ENCODE measurements around the gene NKX1-1. TPM values are rescaled to one million over a fixed set of nuclear protein-coding genes. Genes with fewer than 3 reads are reported as not detected.

Gene NKX1-1
- total RNA-seq, 1 donor from 2014 or later: not detected

DNA sequence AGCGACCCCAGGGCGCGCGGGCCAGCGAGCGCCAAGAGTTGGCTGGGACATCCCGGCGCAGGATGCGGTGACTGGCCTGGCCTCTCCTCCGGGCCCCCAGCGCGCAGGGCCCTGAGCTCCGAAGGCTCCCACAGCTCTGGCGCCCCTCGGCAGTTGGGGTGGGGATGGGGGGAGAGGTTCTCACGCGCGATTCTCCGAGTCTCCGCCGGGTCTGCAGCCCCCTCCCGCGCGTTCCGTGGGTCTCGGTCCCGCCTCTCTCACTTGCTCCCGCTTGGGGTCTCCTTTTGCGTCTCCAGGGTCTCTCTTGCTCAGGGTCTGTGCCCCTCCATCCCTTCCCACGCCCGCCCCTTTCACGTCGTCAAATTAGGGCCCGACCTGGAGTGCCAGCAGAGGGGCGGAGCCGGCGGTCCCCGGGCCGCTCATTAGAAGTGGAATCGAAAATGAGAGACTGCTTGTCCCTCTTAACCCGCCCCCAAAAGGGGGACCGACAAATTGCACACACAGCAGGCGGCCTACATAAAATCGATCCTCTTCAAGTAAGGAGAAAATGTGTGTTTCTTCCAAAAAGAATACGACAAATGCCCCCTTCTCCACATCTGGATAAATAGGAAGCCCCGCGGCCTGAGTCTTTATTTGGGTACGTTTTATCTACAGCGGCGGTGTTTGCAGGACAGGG, 877 bp upstream of the NKX1-1 start:
- H3K36me3 Mint-ChIP-seq (ENCODE audit: unreplicated experiment): no peaks in the 10 kb centered on the region
- H3K4me3 Mint-ChIP-seq (ENCODE audit: unreplicated experiment): no peak overlapping the region
- no peak overlapping the region for H3K27ac Mint-ChIP-seq (ENCODE audit: unreplicated experiment)
- DNase-seq (ENCODE audit: extremely low spot score, unreplicated experiment): no peak
- no peaks in the 10 kb centered on the region for H3K4me1 Mint-ChIP-seq (ENCODE audit: unreplicated experiment)
- no peaks in the 10 kb centered on the region for H3K9me3 Mint-ChIP-seq (ENCODE audit: unreplicated experiment)
- H3K27me3 Mint-ChIP-seq (ENCODE audit: unreplicated experiment): peaks cover 2% of the 10 kb centered on the region
- TF ChIP-seq, protein P1, sequence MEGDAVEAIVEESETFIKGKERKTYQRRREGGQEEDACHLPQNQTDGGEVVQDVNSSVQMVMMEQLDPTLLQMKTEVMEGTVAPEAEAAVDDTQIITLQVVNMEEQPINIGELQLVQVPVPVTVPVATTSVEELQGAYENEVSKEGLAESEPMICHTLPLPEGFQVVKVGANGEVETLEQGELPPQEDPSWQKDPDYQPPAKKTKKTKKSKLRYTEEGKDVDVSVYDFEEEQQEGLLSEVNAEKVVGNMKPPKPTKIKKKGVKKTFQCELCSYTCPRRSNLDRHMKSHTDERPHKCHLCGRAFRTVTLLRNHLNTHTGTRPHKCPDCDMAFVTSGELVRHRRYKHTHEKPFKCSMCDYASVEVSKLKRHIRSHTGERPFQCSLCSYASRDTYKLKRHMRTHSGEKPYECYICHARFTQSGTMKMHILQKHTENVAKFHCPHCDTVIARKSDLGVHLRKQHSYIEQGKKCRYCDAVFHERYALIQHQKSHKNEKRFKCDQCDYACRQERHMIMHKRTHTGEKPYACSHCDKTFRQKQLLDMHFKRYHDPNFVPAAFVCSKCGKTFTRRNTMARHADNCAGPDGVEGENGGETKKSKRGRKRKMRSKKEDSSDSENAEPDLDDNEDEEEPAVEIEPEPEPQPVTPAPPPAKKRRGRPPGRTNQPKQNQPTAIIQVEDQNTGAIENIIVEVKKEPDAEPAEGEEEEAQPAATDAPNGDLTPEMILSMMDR (IDR thresholded peaks at IDR 0.05): no peak

DNA sequence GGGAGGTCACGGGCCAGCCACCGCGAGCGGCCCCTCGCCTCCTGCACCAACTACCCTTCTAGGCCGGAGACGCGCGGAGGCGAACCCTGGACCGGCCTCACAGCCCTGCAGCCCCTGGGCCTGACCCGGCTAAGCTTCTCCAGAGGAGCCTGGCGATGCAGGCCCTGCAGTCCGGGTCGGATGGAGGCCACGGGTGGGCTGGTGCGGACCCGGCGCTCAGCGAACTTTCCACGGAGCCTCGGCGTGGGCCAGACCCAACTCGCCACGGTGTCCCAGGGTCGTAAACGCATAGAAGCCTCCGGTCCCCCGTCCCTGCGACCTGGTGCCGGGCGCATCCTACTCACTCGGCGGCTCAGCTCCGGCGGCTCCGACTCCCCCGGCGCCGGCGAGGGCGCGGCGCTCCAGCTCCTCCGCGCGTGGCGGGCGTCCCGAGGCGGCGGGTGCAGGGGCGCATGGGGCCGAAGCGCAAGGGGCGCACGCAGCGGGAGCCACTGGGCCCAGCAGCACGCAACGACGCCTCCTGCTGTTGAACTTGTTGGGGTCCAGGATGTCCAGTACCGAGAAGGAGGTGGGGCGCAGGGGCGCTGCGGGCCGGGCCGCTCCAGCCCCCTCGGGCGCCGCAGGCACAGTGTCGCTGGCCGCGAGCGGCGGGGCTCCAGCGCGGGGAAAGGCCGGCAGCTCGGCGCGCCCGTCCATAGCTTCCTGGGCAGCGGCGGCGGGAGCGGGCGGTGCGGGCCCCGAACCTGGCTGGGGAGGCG, 427 bp downstream of the NKX1-1 start:
- H3K36me3 Mint-ChIP-seq (ENCODE audit: unreplicated experiment): no peaks in the 10 kb centered on the region
- no peak for DNase-seq (ENCODE audit: extremely low spot score, unreplicated experiment)
- peaks cover 2% of the 10 kb centered on the region for H3K27me3 Mint-ChIP-seq (ENCODE audit: unreplicated experiment)
- TF ChIP-seq, protein P1 (IDR thresholded peaks at IDR 0.05): no peak
- H3K9me3 Mint-ChIP-seq (ENCODE audit: unreplicated experiment): no peaks in the 10 kb centered on the region
- no peak overlapping the region for H3K27ac Mint-ChIP-seq (ENCODE audit: unreplicated experiment)
- H3K4me3 Mint-ChIP-seq (ENCODE audit: unreplicated experiment): no peak overlapping the region
- no peaks in the 10 kb centered on the region for H3K4me1 Mint-ChIP-seq (ENCODE audit: unreplicated experiment)

DNA sequence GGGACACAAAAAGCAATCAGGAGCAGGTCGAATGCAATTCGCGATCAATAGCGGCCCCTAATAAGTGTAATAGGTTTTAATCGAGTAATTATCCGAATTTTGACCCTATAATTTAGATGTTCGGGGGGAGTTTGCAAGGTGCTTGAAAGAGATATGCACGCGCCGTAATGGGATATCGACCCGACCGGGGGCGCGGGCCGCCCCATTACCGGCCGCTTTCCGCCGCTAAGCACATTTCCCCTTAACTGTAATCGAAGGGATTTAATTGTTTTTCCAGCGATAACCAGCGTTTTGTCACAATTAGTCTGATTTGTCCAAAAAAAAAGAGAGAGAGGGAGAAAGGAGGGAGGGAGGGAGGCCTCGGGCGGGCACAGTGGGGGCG, 997 bp downstream of the NKX1-1 start:
- no peak overlapping the region for H3K4me3 Mint-ChIP-seq (ENCODE audit: unreplicated experiment)
- peaks cover 2% of the 10 kb centered on the region for H3K27me3 Mint-ChIP-seq (ENCODE audit: unreplicated experiment)
- TF ChIP-seq, protein P1 (IDR thresholded peaks at IDR 0.05): no peak
- H3K36me3 Mint-ChIP-seq (ENCODE audit: unreplicated experiment): no peaks in the 10 kb centered on the region
- H3K9me3 Mint-ChIP-seq (ENCODE audit: unreplicated experiment): no peaks in the 10 kb centered on the region
- no peaks in the 10 kb centered on the region for H3K4me1 Mint-ChIP-seq (ENCODE audit: unreplicated experiment)
- DNase-seq (ENCODE audit: extremely low spot score, unreplicated experiment): no peak
- no peak overlapping the region for H3K27ac Mint-ChIP-seq (ENCODE audit: unreplicated experiment)

DNA sequence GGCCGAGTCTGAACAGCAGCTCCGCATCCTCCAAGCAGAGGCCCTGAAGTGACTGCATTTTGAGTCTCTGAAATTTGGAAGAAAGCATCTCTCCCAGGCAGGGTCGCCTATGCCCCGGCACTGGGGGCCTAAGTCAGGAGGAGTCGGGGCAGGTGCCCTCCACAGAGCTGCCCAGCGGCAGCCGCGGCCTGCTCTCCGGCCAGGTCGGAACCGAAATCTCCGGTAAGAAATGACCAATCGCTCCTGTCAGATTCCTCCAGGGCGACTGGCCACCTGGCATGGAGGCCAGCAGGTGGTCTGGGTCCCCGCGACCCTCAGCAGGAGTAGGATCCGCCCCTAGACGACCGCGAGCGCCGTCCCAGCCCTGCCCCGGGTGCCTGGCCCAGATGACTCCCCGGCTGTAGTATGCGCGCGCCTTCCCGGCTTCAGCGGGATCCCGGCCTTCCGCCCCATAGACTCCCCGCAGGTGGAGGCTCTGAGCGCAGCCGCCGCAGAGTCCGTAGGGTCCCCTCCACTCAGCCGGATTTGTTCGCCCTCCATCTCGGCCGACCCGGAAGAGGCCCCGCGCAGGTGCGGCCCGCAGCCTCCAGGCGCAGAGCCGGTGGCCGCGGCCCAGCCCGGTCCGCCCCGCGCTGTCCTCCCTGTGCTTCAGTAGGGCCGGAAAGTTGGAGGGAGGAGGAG, 1.5 kb downstream of the NKX1-1 start:
- H3K36me3 Mint-ChIP-seq (ENCODE audit: unreplicated experiment): no peaks in the 10 kb centered on the region
- H3K27me3 Mint-ChIP-seq (ENCODE audit: unreplicated experiment): peaks cover 2% of the 10 kb centered on the region
- TF ChIP-seq, protein P1 (IDR thresholded peaks at IDR 0.05): no peak
- H3K4me3 Mint-ChIP-seq (ENCODE audit: unreplicated experiment): no peak overlapping the region
- H3K4me1 Mint-ChIP-seq (ENCODE audit: unreplicated experiment): no peaks in the 10 kb centered on the region
- H3K27ac Mint-ChIP-seq (ENCODE audit: unreplicated experiment): no peak overlapping the region
- no peaks in the 10 kb centered on the region for H3K9me3 Mint-ChIP-seq (ENCODE audit: unreplicated experiment)
- no peak for DNase-seq (ENCODE audit: extremely low spot score, unreplicated experiment)
